GM23248 (cell line): Measurements from ENCODE around the gene DPH3.

ENCODE experiments used
- EZH2 ChIP-seq: fragments of 200-600 bp; sonication (generic); IDR thresholded peaks from 2 replicates; pipeline ENCODE4 v1.6.1; 2018; ENCODE audit warnings: antibody characterized with exemption, mild to moderate bottlenecking; ENCODE audit not compliant: insufficient read depth, poor library complexity, severe bottlenecking
- EZH2phosphoT487 ChIP-seq: fragments of 200-600 bp; sonication (generic); IDR thresholded peaks from 2 replicates; pipeline ENCODE4 v1.6.1; 2018; ENCODE audit warnings: antibody characterized with exemption, moderate library complexity, mild to moderate bottlenecking, low read depth; ENCODE audit not compliant: insufficient read depth

DNA sequence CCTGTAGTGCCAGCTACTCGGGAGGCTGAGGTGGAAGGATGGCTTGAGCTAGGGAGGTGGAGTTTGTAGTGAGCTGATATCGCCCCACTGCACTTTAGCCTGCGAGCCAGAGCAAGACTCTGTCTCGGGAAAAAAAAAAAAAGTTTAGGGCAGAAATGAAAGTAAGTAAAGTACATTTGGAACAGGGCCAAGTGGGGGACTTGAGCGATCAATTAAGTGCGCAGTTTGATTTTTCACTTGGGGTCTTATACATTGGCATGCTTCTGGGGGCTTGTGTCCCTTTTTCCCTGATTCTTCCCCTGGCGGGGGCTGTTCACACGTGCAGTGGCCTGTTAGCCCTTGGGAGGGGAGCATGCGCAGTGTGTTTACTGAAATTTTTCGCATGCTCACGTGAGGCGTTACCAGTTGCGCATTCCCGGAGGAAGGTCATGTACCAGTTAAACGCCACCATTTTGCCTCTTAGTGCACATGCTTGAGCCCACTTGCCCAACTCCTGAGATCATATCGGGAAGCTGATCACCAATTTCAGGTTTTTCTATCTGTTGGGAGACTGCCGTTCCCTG is 48.3 kb downstream of the DPH3 start:
- no peak for TF ChIP-seq EZH2
- no peak for TF ChIP-seq EZH2phosphoT487
